Omental fat pad (tissue), 4 donors: Measurements from ENCODE around the gene SLC30A1. TPM values are rescaled to one million over a fixed set of nuclear protein-coding genes. Genes with fewer than 3 reads are reported as not detected.

ENCODE experiments used
- ATAC-seq: fragments of 150-250 bp; one replicate; pipeline ENCODE4 v1.9.1; 2016; ENCODE audit warnings: mild to moderate bottlenecking, moderate library complexity; ENCODE audit not compliant: low FRiP score
- DNase-seq: peaks from one replicate; pipeline ENCODE4 v3.0.0-alpha.2; 2019; ENCODE audit warnings: low spot score
- CTCF ChIP-seq, 3 donors: fragments of 450-650 bp; IDR thresholded peaks; one replicate each; pipeline ENCODE4 v1.5.1; 2016 to 2017; ENCODE audit warnings: antibody characterized with exemption in 3 of 3, mild to moderate bottlenecking in 3 of 3, moderate library complexity in 2 of 3
- total RNA-seq, 4 donors: library from RNA; depleted of rRNA; stranded (reverse); fragments of >200 nt; gene quantifications; one replicate each; pipeline ENCODE4 v1.1.0, GENCODE V29; 2016

The SLC30A1 gene
- total RNA-seq, 4 donors from 2014 or later, result 21.0 to 66.7 (median 37.1) TPM

- no peak for TF ChIP-seq CTCF (IDR thresholded peaks at IDR 0.05)
Observed at GRCh38 chr1:211536606-211537005, 42.4 kb downstream of the SLC30A1 start.

GRCh38 chr1:211535346-211535745 lies 43.6 kb downstream of the SLC30A1 start:
- no peak for TF ChIP-seq CTCF (IDR thresholded peaks at IDR 0.05)
- ATAC-seq, result no peak

More at GRCh38 chr1:211536606-211537005, 42.4 kb downstream of the SLC30A1 start:
- DNase-seq (no peak), ATAC-seq (no peak)

GRCh38 chr1:211534545-211535291 lies 44.2 kb downstream of the SLC30A1 start:
- DNase-seq (no peak), ATAC-seq (no peak)
- no peak for TF ChIP-seq CTCF (IDR thresholded peaks at IDR 0.05)

More at GRCh38 chr1:211535346-211535745, 43.6 kb downstream of the SLC30A1 start:
- DNase-seq, result no peak

GRCh38 chr1:211532088-211532444 lies 46.9 kb downstream of the SLC30A1 start:
- no peak for DNase-seq
- no peak for ATAC-seq
- no peak for TF ChIP-seq CTCF (IDR thresholded peaks at IDR 0.05)

- DNase-seq, result no peak
- no peak for TF ChIP-seq CTCF (IDR thresholded peaks at IDR 0.05)
Observed at GRCh38 chr1:211531194-211532087, 47.5 kb downstream of the SLC30A1 start.

GRCh38 chr1:211530102-211530501 lies 48.9 kb downstream of the SLC30A1 start:
- TF ChIP-seq CTCF (IDR thresholded peaks at IDR 0.05), result no peak
- ATAC-seq (no peak), DNase-seq (no peak)

More at GRCh38 chr1:211531194-211532087, 47.5 kb downstream of the SLC30A1 start:
- no peak for ATAC-seq
